GM12873 (cell line): ENCODE results near the gene NOP56.

ENCODE experiments used
- TF ChIP-seq, protein P1 (sequence below): IDR thresholded peaks from 2 replicates; pipeline ENCODE4 v1.5.1; 2012; ENCODE audit warnings: low read depth, mild to moderate bottlenecking, moderate library complexity, low read length, control low read depth; ENCODE audit not compliant: insufficient read depth; ENCODE audit errors: missing control alignments

The NOP56 gene

GRCh38 chr20:2640899-2641298 lies 11.5 kb upstream of the NOP56 start:
- TF ChIP-seq, protein P1, sequence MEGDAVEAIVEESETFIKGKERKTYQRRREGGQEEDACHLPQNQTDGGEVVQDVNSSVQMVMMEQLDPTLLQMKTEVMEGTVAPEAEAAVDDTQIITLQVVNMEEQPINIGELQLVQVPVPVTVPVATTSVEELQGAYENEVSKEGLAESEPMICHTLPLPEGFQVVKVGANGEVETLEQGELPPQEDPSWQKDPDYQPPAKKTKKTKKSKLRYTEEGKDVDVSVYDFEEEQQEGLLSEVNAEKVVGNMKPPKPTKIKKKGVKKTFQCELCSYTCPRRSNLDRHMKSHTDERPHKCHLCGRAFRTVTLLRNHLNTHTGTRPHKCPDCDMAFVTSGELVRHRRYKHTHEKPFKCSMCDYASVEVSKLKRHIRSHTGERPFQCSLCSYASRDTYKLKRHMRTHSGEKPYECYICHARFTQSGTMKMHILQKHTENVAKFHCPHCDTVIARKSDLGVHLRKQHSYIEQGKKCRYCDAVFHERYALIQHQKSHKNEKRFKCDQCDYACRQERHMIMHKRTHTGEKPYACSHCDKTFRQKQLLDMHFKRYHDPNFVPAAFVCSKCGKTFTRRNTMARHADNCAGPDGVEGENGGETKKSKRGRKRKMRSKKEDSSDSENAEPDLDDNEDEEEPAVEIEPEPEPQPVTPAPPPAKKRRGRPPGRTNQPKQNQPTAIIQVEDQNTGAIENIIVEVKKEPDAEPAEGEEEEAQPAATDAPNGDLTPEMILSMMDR, result no peak

GRCh38 chr20:2643708-2644107 lies 8.7 kb upstream of the NOP56 start:
- TF ChIP-seq, protein P1, result no peak

DNA sequence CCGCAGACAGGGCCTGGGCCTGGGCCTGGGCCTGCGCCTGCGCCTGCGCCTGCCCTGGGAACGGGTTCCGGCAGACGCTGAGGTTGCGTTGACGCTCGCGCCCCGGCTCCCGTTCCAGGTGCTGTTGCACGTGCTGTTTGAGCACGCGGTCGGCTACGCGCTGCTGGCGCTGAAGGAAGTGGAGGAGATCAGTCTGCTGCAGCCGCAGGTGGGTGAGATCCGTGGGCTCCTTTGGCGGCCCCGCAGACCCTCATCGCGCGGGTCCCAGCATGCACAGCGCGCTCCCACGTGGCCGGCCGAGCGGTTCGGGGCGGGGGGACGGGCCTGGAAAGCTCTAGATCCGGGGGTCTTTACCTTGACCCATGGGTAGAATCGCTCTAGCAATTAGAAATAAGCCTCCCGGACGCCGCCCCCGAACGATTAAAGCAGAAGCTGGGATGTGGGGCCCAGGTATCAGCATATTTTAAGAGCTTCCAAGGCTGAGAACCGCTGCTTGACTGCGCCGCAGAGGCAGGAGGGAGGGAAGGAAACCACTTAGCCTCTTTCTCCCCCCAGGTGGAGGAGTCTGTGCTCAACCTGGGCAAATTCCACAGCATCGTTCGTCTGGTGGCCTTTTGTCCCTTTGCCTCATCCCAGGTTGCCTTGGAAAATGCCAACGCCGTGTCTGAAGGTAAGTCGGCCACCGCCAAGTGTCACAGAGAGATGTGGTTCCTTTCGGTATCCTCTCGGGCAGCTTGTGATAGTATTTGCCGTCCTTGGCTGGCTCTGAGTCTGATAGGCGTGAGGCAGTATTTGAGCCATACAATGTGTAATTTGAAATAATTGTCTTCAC lies 508 bp downstream of the NOP56 start:
- TF ChIP-seq, protein P1, result no peak

DNA sequence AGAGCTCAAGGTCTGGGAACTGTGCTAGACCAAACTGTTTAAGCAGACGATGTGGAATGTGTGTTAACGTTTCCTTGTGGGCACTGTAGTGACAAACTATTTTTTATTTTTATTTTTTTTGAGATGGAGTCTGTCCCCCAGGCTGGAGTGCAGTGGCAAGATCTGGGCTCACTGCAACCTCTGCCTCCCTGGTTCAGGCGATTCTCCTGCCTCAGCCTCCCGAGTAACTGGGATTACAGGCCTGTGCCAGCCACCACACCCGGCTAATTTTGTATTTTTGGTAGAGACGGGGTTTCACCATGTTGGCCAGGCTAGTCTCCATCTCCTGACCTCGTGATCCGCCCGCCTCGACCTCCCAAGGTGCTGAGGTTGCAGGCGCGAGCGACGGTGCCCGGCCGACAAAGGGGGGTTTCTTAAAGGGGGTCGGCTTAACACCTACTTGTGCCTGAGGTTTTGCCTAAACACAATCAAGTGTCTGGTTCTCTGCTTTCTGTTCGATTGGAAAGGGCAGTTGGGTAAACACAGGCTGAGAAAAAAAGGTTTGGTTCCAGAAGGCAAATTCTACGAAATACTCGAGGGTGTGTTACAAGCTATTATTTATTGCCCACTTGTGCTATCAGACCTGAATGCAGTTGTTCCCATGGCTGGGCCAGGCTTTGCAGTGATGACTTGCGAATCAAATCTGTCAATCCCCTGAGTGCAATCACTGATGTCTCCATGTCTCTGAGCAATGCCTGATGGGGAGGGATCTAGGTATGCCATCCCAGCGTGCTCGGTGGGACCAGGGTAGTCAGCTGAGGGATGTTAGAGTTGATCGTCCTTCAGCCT lies 1.3 kb downstream of the NOP56 start:
- TF ChIP-seq, protein P1, result no peak

- TF ChIP-seq, protein P1, result no peak
These were observed 2.0 kb downstream of the NOP56 start for GRCh38 chr20:2654384-2654822.

GRCh38 chr20:2654831-2655230 lies 2.4 kb downstream of the NOP56 start:
- TF ChIP-seq, protein P1, result no peak
